GM18519 (cell line): Measurements from ENCODE around the gene PASK.
A peak's percentile ranks its signal among the peaks of the same experiment; 100 is the strongest.
"Not testable (repeated sequence)": the region's sequence is repeated elsewhere in the genome, so short reads cannot be mapped to it uniquely, and the experiment has no call there.

ENCODE experiments used
- ATAC-seq: cut with Tn5 transposase; IDR thresholded peaks from one replicate; pipeline ENCODE4 v1.9.1; 2021; ENCODE audit warnings: mild to moderate bottlenecking, moderate library complexity; ENCODE audit not compliant: unreplicated experiment, low FRiP score

Gene PASK

GRCh38 chr2:241109210-241110088, 39.8 kb downstream of the PASK start:
- no peak for ATAC-seq

- ATAC-seq: no peak
These were observed 40.7 kb downstream of the PASK start for GRCh38 chr2:241108271-241109209.

- no peak for ATAC-seq
These were observed 42.1 kb downstream of the PASK start for GRCh38 chr2:241107031-241107783.

- no peak for ATAC-seq
These were observed 43.6 kb downstream of the PASK start for GRCh38 chr2:241105641-241106040.

GRCh38 chr2:241104611-241105010, 44.7 kb downstream of the PASK start:
- ATAC-seq: not testable (repeated sequence)

GRCh38 chr2:241103176-241103595, 46.1 kb downstream of the PASK start:
- ATAC-seq: no peak

GRCh38 chr2:241102239-241102803, 47.0 kb downstream of the PASK start, which contains the start of gene MTERF4:
Gene MTERF4 (minus strand): TSS chr2:241102287. CDS start chr2:241102273, 14 bp downstream.
- peak; percentile 59 for ATAC-seq

GRCh38 chr2:241099246-241099645, 50.0 kb downstream of the PASK start:
- no peak for ATAC-seq

- ATAC-seq: peak; percentile 48
These were observed 52.3 kb downstream of the PASK start for GRCh38 chr2:241096979-241097378.

GRCh38 chr2:241095594-241096290, 53.5 kb downstream of the PASK start:
- ATAC-seq: no peak

- no peak for ATAC-seq
These were observed 54.3 kb downstream of the PASK start for GRCh38 chr2:241094924-241095420.

- ATAC-seq: no peak
These were observed 55.1 kb downstream of the PASK start for GRCh38 chr2:241094172-241094571.

- ATAC-seq: not testable (repeated sequence)
These were observed 56.0 kb downstream of the PASK start for GRCh38 chr2:241093133-241093781.

GRCh38 chr2:241092677-241093076, 56.6 kb downstream of the PASK start:
- no peak for ATAC-seq

GRCh38 chr2:241091734-241092445, 57.4 kb downstream of the PASK start:
- ATAC-seq: no peak

GRCh38 chr2:241091201-241091600, 58.1 kb downstream of the PASK start:
- ATAC-seq: no peak

- no peak for ATAC-seq
These were observed 60.2 kb downstream of the PASK start for GRCh38 chr2:241088791-241089732.
